Erythroblast (primary cell): ENCODE measurements around the gene CDH10.

Source experiments
- GATA1 ChIP-seq: IDR thresholded peaks from 2 replicates; pipeline ENCODE4 v1.6.1; 2011; ENCODE audit warnings: low read depth, mild to moderate bottlenecking, control low read depth, low read length, moderate library complexity
- POLR2A ChIP-seq: IDR thresholded peaks from 2 replicates; pipeline ENCODE4 v1.6.1; 2011; ENCODE audit warnings: mild to moderate bottlenecking, low read length

GRCh38 chr5:24585751-24586150 lies 59.0 kb downstream of the CDH10 start:
- TF ChIP-seq POLR2A (no peak), GATA1 (no peak)
